Measurements from ENCODE around the gene COMMD1.
"Not testable (repeated sequence)": the region's sequence is repeated elsewhere in the genome, so short reads cannot be mapped to it uniquely, and the experiment has no call there.

The COMMD1 gene

GRCh38 chr2:62076980-62077638 is 171.6 kb downstream of the COMMD1 start:
- no peak for DNase-seq

GRCh38 chr2:62084801-62085200 is 179.3 kb downstream of the COMMD1 start:
- DNase-seq = no peak

GRCh38 chr2:62089658-62090057 is 184.2 kb downstream of the COMMD1 start:
- DNase-seq = no peak

GRCh38 chr2:62091471-62091870 is 186.0 kb downstream of the COMMD1 start:
- no peak for DNase-seq

GRCh38 chr2:62099050-62099449 is 193.6 kb downstream of the COMMD1 start:
- DNase-seq = no peak

- no peak for DNase-seq
Observed at GRCh38 chr2:62099523-62100175, 194.2 kb downstream of the COMMD1 start.

GRCh38 chr2:62101886-62102285 is 196.4 kb downstream of the COMMD1 start:
- DNase-seq = no peak

- DNase-seq = no peak
Observed at GRCh38 chr2:62102402-62102920, 197.0 kb downstream of the COMMD1 start.

GRCh38 chr2:62109554-62109953 is 204.1 kb downstream of the COMMD1 start:
- DNase-seq = no peak

- DNase-seq = no peak
Observed at GRCh38 chr2:62110415-62111025, 205.0 kb downstream of the COMMD1 start.

- DNase-seq = no peak
Observed at GRCh38 chr2:62112179-62112578, 206.7 kb downstream of the COMMD1 start.

- DNase-seq = no peak
Observed at GRCh38 chr2:62114564-62114963, 209.1 kb downstream of the COMMD1 start.

- DNase-seq = no peak
Observed at GRCh38 chr2:62116983-62117382, 211.5 kb downstream of the COMMD1 start.

- no peak for DNase-seq
Observed at GRCh38 chr2:62118160-62118559, 212.7 kb downstream of the COMMD1 start.

- DNase-seq = no peak
Observed at GRCh38 chr2:62119311-62119974, 214.0 kb downstream of the COMMD1 start.

- DNase-seq = not testable (repeated sequence)
Observed at GRCh38 chr2:62126239-62126638, 220.8 kb downstream of the COMMD1 start.

GRCh38 chr2:62133320-62133823 is 227.9 kb downstream of the COMMD1 start:
- no peak for DNase-seq

- DNase-seq = no peak
Observed at GRCh38 chr2:62136956-62137830, 231.7 kb downstream of the COMMD1 start.

GRCh38 chr2:62140426-62141141 is 235.1 kb downstream of the COMMD1 start:
- DNase-seq = no peak

- DNase-seq = no peak
Observed at GRCh38 chr2:62141142-62141740, 235.8 kb downstream of the COMMD1 start.

GRCh38 chr2:62142054-62142453 is 236.6 kb downstream of the COMMD1 start:
- DNase-seq = no peak

Measured in T-helper 1 cell (primary cell).